Measurements from ENCODE around the gene GIPR.
A peak's percentile ranks its signal among the peaks of the same experiment; 100 is the strongest.
"Not testable (repeated sequence)": the region's sequence is repeated elsewhere in the genome, so short reads cannot be mapped to it uniquely, and the experiment has no call there.

Gene GIPR

GRCh38 chr19:45667620-45668341 lies at the start of gene GIPR:
Gene GIPR, plus strand, starts transcription at chr19:45668221. Its CDS starts 1,300 bp downstream, at chr19:45669521.
- DNase-seq: no peak

GRCh38 chr19:45621389-45621788 lies 46.6 kb upstream of the GIPR start:
- DNase-seq: no peak

GRCh38 chr19:45621976-45622503 lies 46.0 kb upstream of the GIPR start:
- no peak for DNase-seq

GRCh38 chr19:45623984-45624383 lies 44.0 kb upstream of the GIPR start:
- DNase-seq: no peak

- DNase-seq: not testable (repeated sequence)
These were observed 39.8 kb upstream of the GIPR start for GRCh38 chr19:45628219-45628618.

- DNase-seq: no peak
These were observed 38.3 kb upstream of the GIPR start for GRCh38 chr19:45629704-45630103.

- peak; percentile 94 for DNase-seq
These were observed 37.6 kb upstream of the GIPR start for GRCh38 chr19:45630463-45630862.

- DNase-seq: peak; percentile 79
These were observed 35.4 kb upstream of the GIPR start for GRCh38 chr19:45632468-45633196.

- no peak for DNase-seq
These were observed 31.7 kb upstream of the GIPR start for GRCh38 chr19:45636275-45636674.

GRCh38 chr19:45636902-45637301 lies 31.1 kb upstream of the GIPR start:
- no peak for DNase-seq

- peak; percentile 45 for DNase-seq
These were observed 29.9 kb upstream of the GIPR start for GRCh38 chr19:45637890-45638667.

- DNase-seq: peak; percentile 22
These were observed 28.9 kb upstream of the GIPR start, which contains the start of gene EML2 for GRCh38 chr19:45638930-45639729. Gene EML2, minus strand, starts transcription at chr19:45639397. Its CDS starts 21 bp downstream, at chr19:45639376.

GRCh38 chr19:45640849-45641273 lies 27.2 kb upstream of the GIPR start:
- no peak for DNase-seq

GRCh38 chr19:45641274-45642105 lies 26.5 kb upstream of the GIPR start:
- DNase-seq: peak; percentile 67

- DNase-seq: peak; percentile 75
These were observed 24.7 kb upstream of the GIPR start for GRCh38 chr19:45643024-45643926.

GRCh38 chr19:45643927-45644771 lies 23.9 kb upstream of the GIPR start:
- no peak for DNase-seq

- DNase-seq: no peak
These were observed 22.9 kb upstream of the GIPR start for GRCh38 chr19:45645068-45645630.

GRCh38 chr19:45645631-45646344 lies 22.2 kb upstream of the GIPR start:
- peak; percentile 90 for DNase-seq

Data from fibroblast of upper back skin (primary cell).